ENCODE measurements around the gene STK32C.

- TF ChIP-seq, protein P1, sequence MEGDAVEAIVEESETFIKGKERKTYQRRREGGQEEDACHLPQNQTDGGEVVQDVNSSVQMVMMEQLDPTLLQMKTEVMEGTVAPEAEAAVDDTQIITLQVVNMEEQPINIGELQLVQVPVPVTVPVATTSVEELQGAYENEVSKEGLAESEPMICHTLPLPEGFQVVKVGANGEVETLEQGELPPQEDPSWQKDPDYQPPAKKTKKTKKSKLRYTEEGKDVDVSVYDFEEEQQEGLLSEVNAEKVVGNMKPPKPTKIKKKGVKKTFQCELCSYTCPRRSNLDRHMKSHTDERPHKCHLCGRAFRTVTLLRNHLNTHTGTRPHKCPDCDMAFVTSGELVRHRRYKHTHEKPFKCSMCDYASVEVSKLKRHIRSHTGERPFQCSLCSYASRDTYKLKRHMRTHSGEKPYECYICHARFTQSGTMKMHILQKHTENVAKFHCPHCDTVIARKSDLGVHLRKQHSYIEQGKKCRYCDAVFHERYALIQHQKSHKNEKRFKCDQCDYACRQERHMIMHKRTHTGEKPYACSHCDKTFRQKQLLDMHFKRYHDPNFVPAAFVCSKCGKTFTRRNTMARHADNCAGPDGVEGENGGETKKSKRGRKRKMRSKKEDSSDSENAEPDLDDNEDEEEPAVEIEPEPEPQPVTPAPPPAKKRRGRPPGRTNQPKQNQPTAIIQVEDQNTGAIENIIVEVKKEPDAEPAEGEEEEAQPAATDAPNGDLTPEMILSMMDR (IDR thresholded peaks at IDR 0.05; ENCODE audit: insufficient read depth, low read depth, low read length), result no peak
- no peak for TF ChIP-seq EZH2 (IDR thresholded peaks at IDR 0.05; ENCODE audit: insufficient read depth, low read length)
These were observed 117.8 kb downstream of the STK32C start for GRCh38 chr10:132189810-132190422.
